HG03469 (cell line): ENCODE data around the gene CLSTN2.
A peak's percentile ranks its signal among the peaks of the same experiment; 100 is the strongest.

Source experiments
- ATAC-seq: cut with Tn5 transposase; IDR thresholded peaks from one replicate; pipeline ENCODE4 v1.9.1; 2021; ENCODE audit warnings: mild to moderate bottlenecking, moderate library complexity, moderate number of reproducible peaks; ENCODE audit not compliant: unreplicated experiment

Gene CLSTN2

GRCh38 chr3:140145528-140145927 lies 210.5 kb downstream of the CLSTN2 start:
- no peak for ATAC-seq

GRCh38 chr3:140146668-140147067 lies 211.7 kb downstream of the CLSTN2 start:
- ATAC-seq, result no peak

GRCh38 chr3:140147965-140148490 lies 213.0 kb downstream of the CLSTN2 start:
- no peak for ATAC-seq

GRCh38 chr3:140148824-140149390 lies 213.9 kb downstream of the CLSTN2 start:
- ATAC-seq, result no peak

- no peak for ATAC-seq
Measured at GRCh38 chr3:140151321-140151720, 216.3 kb downstream of the CLSTN2 start.

- ATAC-seq, result no peak
Measured at GRCh38 chr3:140152851-140153639, 218.1 kb downstream of the CLSTN2 start.

- no peak for ATAC-seq
Measured at GRCh38 chr3:140153736-140154135, 218.8 kb downstream of the CLSTN2 start.

- no peak for ATAC-seq
Measured at GRCh38 chr3:140157161-140157560, 222.2 kb downstream of the CLSTN2 start.

- no peak for ATAC-seq
Measured at GRCh38 chr3:140159646-140160045, 224.7 kb downstream of the CLSTN2 start.

GRCh38 chr3:140160553-140160952 lies 225.6 kb downstream of the CLSTN2 start:
- no peak for ATAC-seq

- ATAC-seq, result no peak
Measured at GRCh38 chr3:140162551-140162950, 227.6 kb downstream of the CLSTN2 start.

- no peak for ATAC-seq
Measured at GRCh38 chr3:140163159-140163763, 228.3 kb downstream of the CLSTN2 start.

- no peak for ATAC-seq
Measured at GRCh38 chr3:140164156-140164555, 229.2 kb downstream of the CLSTN2 start.

- ATAC-seq, result no peak
Measured at GRCh38 chr3:140164922-140165590, 230.1 kb downstream of the CLSTN2 start.

- no peak for ATAC-seq
Measured at GRCh38 chr3:140165781-140166180, 230.8 kb downstream of the CLSTN2 start.

- ATAC-seq, result no peak
Measured at GRCh38 chr3:140166861-140167599, 232.0 kb downstream of the CLSTN2 start.

- no peak for ATAC-seq
Measured at GRCh38 chr3:140167600-140168281, 232.8 kb downstream of the CLSTN2 start.

GRCh38 chr3:140170612-140171011 lies 235.6 kb downstream of the CLSTN2 start:
- ATAC-seq, result peak; percentile 98

- no peak for ATAC-seq
Measured at GRCh38 chr3:140176526-140176925, 241.5 kb downstream of the CLSTN2 start.

- no peak for ATAC-seq
Measured at GRCh38 chr3:140177943-140178342, 243.0 kb downstream of the CLSTN2 start.
